HepG2 (cell line): Measurements from ENCODE around the gene NME2. TPM values are rescaled to one million over a fixed set of nuclear protein-coding genes. Genes with fewer than 3 reads are reported as not detected.
A peak's percentile ranks its signal among the peaks of the same experiment; 100 is the strongest.

ENCODE experiments used
- ARNT ChIP-seq: fragments of 450-650 bp; IDR thresholded peaks from 2 replicates; pipeline ENCODE4 v1.6.1; 2017
- ATM ChIP-seq: fragments of 450-650 bp; IDR thresholded peaks from 2 replicates; pipeline ENCODE4 v1.7.1; 2017; ENCODE audit warnings: mild to moderate bottlenecking, borderline replicate concordance
- CBX2 ChIP-seq, 2 experiments: fragments of 200-600 bp in 1 of 2; sonication (generic); formaldehyde crosslinking in 1 of 2; IDR thresholded peaks; 2 replicates each; pipeline versions ENCODE4 v1.7.0 to v1.8.1; 2018 to 2022; ENCODE audit warnings: low read depth in 2 of 2, low read length in 1 of 2, mild to moderate bottlenecking in 1 of 2, missing genetic modification reagents in 1 of 2
- FIP1L1 ChIP-seq: fragments of 200-400 bp; formaldehyde crosslinking; IDR thresholded peaks from 2 replicates; pipeline ENCODE4 v1.6.1; 2018; ENCODE audit warnings: low read depth, mild to moderate bottlenecking, low read length, moderate library complexity, borderline replicate concordance; ENCODE audit not compliant: insufficient read depth
- GTF3A ChIP-seq: sonication (generic); formaldehyde crosslinking; conservative IDR thresholded peaks from 2 replicates; pipeline ENCODE4 v1.4.0; 2020; ENCODE audit warnings: mild to moderate bottlenecking, missing genetic modification reagents
- HMGA1 ChIP-seq: sonication (generic); formaldehyde crosslinking; conservative IDR thresholded peaks from 2 replicates; pipeline ENCODE4 v1.4.0; 2020; ENCODE audit warnings: missing genetic modification reagents
- KAT2B ChIP-seq: fragments of 150-350 bp; IDR thresholded peaks from 2 replicates; pipeline ENCODE4 v1.6.1; 2014; ENCODE audit warnings: low read depth, low read length, borderline replicate concordance
- MIER2 ChIP-seq: IDR thresholded peaks from 2 replicates; pipeline ENCODE4 v1.6.1; 2016; ENCODE audit warnings: missing biosample characterization, missing genetic modification reagents
- PRMT3 ChIP-seq: sonication (generic); formaldehyde crosslinking; IDR thresholded peaks from 2 replicates; pipeline ENCODE4 v1.8.1; 2022; ENCODE audit warnings: low read depth, mild to moderate bottlenecking, moderate library complexity, missing genetic modification reagents, borderline replicate concordance
- REPIN1 ChIP-seq: sonication (generic); formaldehyde crosslinking; IDR thresholded peaks from 2 replicates; pipeline ENCODE4 v1.8.0; 2022; ENCODE audit warnings: missing genetic modification reagents, low read depth, mild to moderate bottlenecking, borderline replicate concordance
- RFXANK ChIP-seq: IDR thresholded peaks from 2 replicates; pipeline ENCODE4 v1.6.1; 2016
- SRSF4 ChIP-seq: fragments of 200-400 bp; formaldehyde crosslinking; IDR thresholded peaks from one replicate; pipeline ENCODE4 v1.6.1; 2018; ENCODE audit warnings: mild to moderate bottlenecking, low read depth, low read length, moderate library complexity; ENCODE audit not compliant: poor library complexity, severe bottlenecking
- THAP11 ChIP-seq: IDR thresholded peaks from 2 replicates; pipeline ENCODE4 v1.6.1; 2016; ENCODE audit warnings: missing biosample characterization, missing genetic modification reagents
- TP53 ChIP-seq: sonication (generic); formaldehyde crosslinking; conservative IDR thresholded peaks from 2 replicates; pipeline ENCODE4 v1.4.0; 2020; ENCODE audit warnings: missing genetic modification reagents
- ZBTB8A ChIP-seq: sonication (generic); formaldehyde crosslinking; IDR thresholded peaks from 2 replicates; pipeline ENCODE4 v1.4.0; 2020; ENCODE audit warnings: mild to moderate bottlenecking, low read depth, missing genetic modification reagents, borderline replicate concordance
- ZFP90 ChIP-seq: sonication (generic); formaldehyde crosslinking; IDR thresholded peaks from 2 replicates; pipeline ENCODE4 v1.8.0; 2022; ENCODE audit warnings: missing genetic modification reagents, mild to moderate bottlenecking, inconsistent platforms, borderline replicate concordance
- ZNF547 ChIP-seq: sonication (generic); formaldehyde crosslinking; IDR thresholded peaks from 2 replicates; pipeline ENCODE4 v1.5.1; 2020; ENCODE audit warnings: mild to moderate bottlenecking, missing genetic modification reagents
- ZNF75D ChIP-seq: sonication (generic); formaldehyde crosslinking; IDR thresholded peaks from 2 replicates; pipeline ENCODE4 v1.8.1; 2023; ENCODE audit warnings: missing genetic modification reagents, mild to moderate bottlenecking, borderline replicate concordance
- polyA plus RNA-seq, 8 experiments: library from polyadenylated mRNA; depleted of rRNA in 3 of 8; stranded (reverse) in 7 of 8; unstranded in 1 of 8; fragments of >200 nt; fragmentation: Illumina TruSeq in 4 of 8; extraction: Trizol in 4 of 8; gene quantifications; 2 replicates each; pipeline versions ENCODE4 v1.2.1 to v1.2.3, GENCODE V29; 2011 to 2016; ENCODE audit warnings: low read depth in 4 of 8, missing spikeins in 1 of 8, mixed read lengths in 1 of 8; ENCODE audit not compliant: insufficient read depth in 1 of 8
- total RNA-seq, 5 experiments: library from RNA; depleted of rRNA; stranded (reverse); fragments of >200 nt; fragmentation: Illumina TruSeq; extraction: Trizol; gene quantifications; 2 replicates each; pipeline ENCODE4 v1.2.3, GENCODE V29; 2016; ENCODE audit warnings: low read depth in 1 of 5
- TF ChIP-seq, protein P1 (sequence below): sonication (generic); formaldehyde crosslinking; conservative IDR thresholded peaks from 2 replicates; pipeline ENCODE4 v1.4.0; 2020; ENCODE audit warnings: mild to moderate bottlenecking, missing genetic modification reagents, moderate library complexity
- TF ChIP-seq, protein P2 (sequence below): conservative IDR thresholded peaks from 2 replicates; pipeline ENCODE4 v1.6.1; 2018; ENCODE audit warnings: missing genetic modification reagents
- TF ChIP-seq, protein P3 (sequence below): sonication (generic); formaldehyde crosslinking; IDR thresholded peaks from 2 replicates; pipeline ENCODE4 v1.5.0; 2020; ENCODE audit warnings: missing genetic modification reagents, mild to moderate bottlenecking, borderline replicate concordance
- TF ChIP-seq, protein P4 (sequence below): sonication (generic); formaldehyde crosslinking; IDR thresholded peaks from 2 replicates; pipeline ENCODE4 v1.4.0; 2020; ENCODE audit warnings: missing genetic modification reagents
- TF ChIP-seq, protein P5 (sequence below): sonication (generic); formaldehyde crosslinking; IDR thresholded peaks from 2 replicates; pipeline ENCODE4 v1.4.0; 2020; ENCODE audit warnings: missing genetic modification reagents
- TF ChIP-seq, protein P6 (sequence below): IDR thresholded peaks from 2 replicates; pipeline ENCODE4 v1.6.1; 2016; ENCODE audit warnings: low read depth, borderline replicate concordance

The NME2 gene
- total and polyA plus RNA-seq, 2 of the 13 experiments (the other 11 are each of a cell fraction or from before 2014, with no cell fraction given) = 790 to 1,213 TPM

DNA sequence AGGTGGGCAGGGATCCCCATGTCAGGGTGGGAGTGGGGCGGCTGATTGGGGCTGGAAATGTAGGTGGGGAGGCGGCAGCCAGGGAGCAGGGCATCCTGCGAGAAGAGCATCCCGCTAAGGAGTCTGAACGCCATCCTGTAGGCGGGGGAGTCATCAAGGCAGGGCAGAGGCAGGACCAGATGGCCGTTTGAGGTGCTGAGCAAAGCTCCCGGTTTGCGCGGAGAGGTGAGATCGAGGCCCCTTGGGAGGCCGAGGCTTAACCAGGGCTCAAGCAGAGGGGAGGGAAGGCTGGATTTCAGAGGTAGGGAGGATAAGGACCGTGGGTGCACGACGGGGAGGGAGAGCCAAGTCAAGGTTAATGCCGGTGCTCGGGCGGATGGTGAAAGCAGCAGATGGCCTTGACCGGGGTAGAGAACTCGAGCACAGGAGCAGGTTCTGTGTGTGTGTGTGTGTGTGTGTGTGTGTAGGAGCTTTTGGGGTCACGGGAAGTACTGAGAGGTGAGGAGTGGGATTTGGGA is 472 bp upstream of the NME2 start (continued):
- TF ChIP-seq, protein P1, sequence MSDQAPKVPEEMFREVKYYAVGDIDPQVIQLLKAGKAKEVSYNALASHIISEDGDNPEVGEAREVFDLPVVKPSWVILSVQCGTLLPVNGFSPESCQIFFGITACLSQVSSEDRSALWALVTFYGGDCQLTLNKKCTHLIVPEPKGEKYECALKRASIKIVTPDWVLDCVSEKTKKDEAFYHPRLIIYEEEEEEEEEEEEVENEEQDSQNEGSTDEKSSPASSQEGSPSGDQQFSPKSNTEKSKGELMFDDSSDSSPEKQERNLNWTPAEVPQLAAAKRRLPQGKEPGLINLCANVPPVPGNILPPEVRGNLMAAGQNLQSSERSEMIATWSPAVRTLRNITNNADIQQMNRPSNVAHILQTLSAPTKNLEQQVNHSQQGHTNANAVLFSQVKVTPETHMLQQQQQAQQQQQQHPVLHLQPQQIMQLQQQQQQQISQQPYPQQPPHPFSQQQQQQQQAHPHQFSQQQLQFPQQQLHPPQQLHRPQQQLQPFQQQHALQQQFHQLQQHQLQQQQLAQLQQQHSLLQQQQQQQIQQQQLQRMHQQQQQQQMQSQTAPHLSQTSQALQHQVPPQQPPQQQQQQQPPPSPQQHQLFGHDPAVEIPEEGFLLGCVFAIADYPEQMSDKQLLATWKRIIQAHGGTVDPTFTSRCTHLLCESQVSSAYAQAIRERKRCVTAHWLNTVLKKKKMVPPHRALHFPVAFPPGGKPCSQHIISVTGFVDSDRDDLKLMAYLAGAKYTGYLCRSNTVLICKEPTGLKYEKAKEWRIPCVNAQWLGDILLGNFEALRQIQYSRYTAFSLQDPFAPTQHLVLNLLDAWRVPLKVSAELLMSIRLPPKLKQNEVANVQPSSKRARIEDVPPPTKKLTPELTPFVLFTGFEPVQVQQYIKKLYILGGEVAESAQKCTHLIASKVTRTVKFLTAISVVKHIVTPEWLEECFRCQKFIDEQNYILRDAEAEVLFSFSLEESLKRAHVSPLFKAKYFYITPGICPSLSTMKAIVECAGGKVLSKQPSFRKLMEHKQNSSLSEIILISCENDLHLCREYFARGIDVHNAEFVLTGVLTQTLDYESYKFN (CRISPR knock-in tag) = no peak
- TF ChIP-seq THAP11 (CRISPR knock-in tag) = no peak
- TF ChIP-seq ARNT = no peak
- TF ChIP-seq SRSF4 = no peak
- TF ChIP-seq, protein P2, sequence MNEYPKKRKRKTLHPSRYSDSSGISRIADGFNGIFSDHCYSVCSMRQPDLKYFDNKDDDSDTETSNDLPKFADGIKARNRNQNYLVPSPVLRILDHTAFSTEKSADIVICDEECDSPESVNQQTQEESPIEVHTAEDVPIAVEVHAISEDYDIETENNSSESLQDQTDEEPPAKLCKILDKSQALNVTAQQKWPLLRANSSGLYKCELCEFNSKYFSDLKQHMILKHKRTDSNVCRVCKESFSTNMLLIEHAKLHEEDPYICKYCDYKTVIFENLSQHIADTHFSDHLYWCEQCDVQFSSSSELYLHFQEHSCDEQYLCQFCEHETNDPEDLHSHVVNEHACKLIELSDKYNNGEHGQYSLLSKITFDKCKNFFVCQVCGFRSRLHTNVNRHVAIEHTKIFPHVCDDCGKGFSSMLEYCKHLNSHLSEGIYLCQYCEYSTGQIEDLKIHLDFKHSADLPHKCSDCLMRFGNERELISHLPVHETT (CRISPR knock-in tag) = no peak; the same call in 1 of the 2 replicates
- no peak for TF ChIP-seq MIER2 (CRISPR knock-in tag)
- TF ChIP-seq, protein P3, sequence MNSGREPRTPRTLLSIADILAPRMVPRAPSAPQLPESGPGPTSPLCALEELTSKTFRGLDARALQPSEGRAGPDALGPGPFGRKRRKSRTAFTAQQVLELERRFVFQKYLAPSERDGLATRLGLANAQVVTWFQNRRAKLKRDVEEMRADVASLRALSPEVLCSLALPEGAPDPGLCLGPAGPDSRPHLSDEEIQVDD (CRISPR knock-in tag) = no peak
- TF ChIP-seq ZNF547 (CRISPR knock-in tag) = no peak
- TF ChIP-seq RFXANK (CRISPR knock-in tag) = no peak
- TF ChIP-seq, protein P4, sequence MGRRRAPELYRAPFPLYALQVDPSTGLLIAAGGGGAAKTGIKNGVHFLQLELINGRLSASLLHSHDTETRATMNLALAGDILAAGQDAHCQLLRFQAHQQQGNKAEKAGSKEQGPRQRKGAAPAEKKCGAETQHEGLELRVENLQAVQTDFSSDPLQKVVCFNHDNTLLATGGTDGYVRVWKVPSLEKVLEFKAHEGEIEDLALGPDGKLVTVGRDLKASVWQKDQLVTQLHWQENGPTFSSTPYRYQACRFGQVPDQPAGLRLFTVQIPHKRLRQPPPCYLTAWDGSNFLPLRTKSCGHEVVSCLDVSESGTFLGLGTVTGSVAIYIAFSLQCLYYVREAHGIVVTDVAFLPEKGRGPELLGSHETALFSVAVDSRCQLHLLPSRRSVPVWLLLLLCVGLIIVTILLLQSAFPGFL = no peak
- no peak for TF ChIP-seq HMGA1 (CRISPR knock-in tag)
- TF ChIP-seq GTF3A = no peak
- no peak for TF ChIP-seq ATM
- TF ChIP-seq, protein P5, sequence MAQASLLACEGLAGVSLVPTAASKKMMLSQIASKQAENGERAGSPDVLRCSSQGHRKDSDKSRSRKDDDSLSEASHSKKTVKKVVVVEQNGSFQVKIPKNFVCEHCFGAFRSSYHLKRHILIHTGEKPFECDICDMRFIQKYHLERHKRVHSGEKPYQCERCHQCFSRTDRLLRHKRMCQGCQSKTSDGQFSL (CRISPR knock-in tag) = no peak
- no peak for TF ChIP-seq CBX2 (IDR thresholded peaks at IDR 0.05; ENCODE audit: low read depth, low read length)
- no peak for TF ChIP-seq CBX2 (CRISPR knock-in tag; IDR thresholded peaks at IDR 0.05; ENCODE audit: low read depth)
- TF ChIP-seq, protein P6, sequence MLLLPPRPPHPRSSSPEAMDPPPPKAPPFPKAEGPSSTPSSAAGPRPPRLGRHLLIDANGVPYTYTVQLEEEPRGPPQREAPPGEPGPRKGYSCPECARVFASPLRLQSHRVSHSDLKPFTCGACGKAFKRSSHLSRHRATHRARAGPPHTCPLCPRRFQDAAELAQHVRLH (CRISPR knock-in tag) = no peak; the same call in 1 of the 2 replicates
- no peak for TF ChIP-seq TP53 (CRISPR knock-in tag)
- TF ChIP-seq ZFP90 (CRISPR knock-in tag) = peak; percentile 77; the same call in 1 of the 2 replicates
- TF ChIP-seq FIP1L1 = no peak
- no peak for TF ChIP-seq PRMT3 (CRISPR knock-in tag)
- peak; percentile 23; the same call in 1 of the 2 replicates for TF ChIP-seq REPIN1 (CRISPR knock-in tag)
- no peak for TF ChIP-seq ZNF75D (CRISPR knock-in tag)
- no peak for TF ChIP-seq KAT2B
- no peak for TF ChIP-seq ZBTB8A
